ENCODE data around the gene IL1RL1.

Gene IL1RL1

DNA sequence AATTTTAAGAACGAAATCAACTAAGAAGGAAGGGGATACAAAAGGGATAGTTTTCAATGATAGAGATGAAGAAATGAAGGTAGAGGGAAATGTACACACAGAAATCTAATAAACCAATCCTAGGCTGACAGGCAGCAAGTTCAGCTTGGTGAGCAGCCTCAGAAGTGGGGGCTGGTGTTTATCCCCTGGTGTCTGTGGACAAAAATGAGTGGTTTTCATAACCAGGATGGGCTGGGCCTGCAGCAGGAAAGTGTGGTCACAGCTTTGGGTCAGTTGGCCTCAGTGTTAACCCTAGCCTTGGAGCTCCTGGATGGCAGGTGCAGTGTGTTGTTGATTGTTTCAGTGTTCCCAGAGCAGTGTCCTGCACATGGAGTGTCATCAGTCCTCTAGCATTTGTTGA is 58.5 kb downstream of the IL1RL1 start:
- no peak overlapping the region for H3K4me3 ChIP-seq (ENCODE audit: control insufficient read depth, low read depth, low read length)
- no peak for DNase-seq (ENCODE audit: low read depth)
- no peak for TF ChIP-seq CTCF (IDR thresholded peaks at IDR 0.05; ENCODE audit: control insufficient read depth, insufficient read depth, low read depth, low read length, missing control alignments)

DNA sequence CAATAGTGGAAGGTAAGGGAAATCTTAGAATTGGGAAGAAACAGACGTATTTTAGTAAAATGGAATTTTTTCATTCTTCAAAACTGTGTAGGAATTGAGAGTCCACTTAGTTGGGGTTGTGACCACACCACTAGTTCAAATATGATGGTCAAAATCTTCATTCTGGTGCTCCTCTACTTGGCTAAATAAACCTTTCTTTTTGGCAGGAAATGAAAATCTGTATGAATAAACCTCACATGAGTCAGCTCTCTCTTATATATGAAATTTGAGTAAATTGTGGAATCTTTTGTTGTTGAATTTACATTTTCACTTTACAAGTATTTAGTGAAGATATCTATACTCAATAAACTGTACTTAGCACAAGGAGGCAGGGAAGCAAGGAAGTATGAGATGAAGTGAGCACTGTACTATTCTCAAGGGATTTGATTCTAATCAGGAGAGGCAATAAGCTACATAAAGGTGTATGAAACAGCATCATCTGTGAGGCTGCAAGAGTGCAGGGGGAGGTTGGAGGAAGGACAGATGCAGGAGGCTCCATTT is 64.8 kb downstream of the IL1RL1 start:
- TF ChIP-seq CTCF (IDR thresholded peaks at IDR 0.05; ENCODE audit: control insufficient read depth, insufficient read depth, low read depth, low read length, missing control alignments), result no peak
- no peak overlapping the region for H3K4me3 ChIP-seq (ENCODE audit: control insufficient read depth, low read depth, low read length)
- DNase-seq (ENCODE audit: low read depth), result no peak

DNA sequence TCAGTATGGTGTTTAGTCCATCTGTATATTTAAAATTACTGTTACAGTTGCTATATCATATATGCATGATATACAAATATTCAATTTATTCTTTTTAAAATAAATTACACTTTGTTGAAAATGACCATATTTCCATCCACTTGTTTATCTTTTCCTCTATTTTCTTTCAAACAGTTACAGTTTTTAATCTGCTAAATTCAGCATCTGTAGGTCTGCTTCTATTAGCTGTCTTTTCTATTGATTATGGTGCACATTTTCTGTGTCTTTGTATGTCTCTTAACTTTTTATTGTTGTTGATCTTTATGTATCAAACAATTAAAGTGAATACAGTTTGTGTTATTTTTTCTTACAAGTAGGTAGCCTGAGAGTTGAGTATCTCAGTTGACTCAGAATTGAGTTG is 72.4 kb downstream of the IL1RL1 start:
- DNase-seq (ENCODE audit: low read depth), result no peak
- no peak overlapping the region for H3K4me3 ChIP-seq (ENCODE audit: control insufficient read depth, low read depth, low read length)
- no peak for TF ChIP-seq CTCF (IDR thresholded peaks at IDR 0.05; ENCODE audit: control insufficient read depth, insufficient read depth, low read depth, low read length, missing control alignments)

DNA sequence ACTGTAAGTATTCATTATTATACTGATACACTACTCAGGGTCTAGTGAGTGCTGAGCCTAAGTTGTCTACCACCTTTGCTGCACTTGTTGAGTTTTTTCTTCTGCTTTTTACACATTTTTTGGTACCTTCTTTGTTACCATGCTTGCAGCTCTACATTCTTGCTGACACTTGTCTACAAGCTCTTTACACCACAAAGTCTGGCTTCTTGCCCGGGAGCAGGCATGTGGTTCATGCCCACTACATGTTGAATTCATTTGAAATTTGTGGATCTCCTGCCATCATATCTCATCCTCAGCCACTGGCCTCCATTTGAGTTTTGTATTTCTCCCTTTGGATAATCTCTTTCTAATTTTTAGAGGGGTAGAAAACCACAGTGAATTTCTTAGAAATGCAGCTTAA is 74.2 kb downstream of the IL1RL1 start:
- DNase-seq (ENCODE audit: low read depth), result no peak
- H3K4me3 ChIP-seq (ENCODE audit: control insufficient read depth, low read depth, low read length), result no peak overlapping the region
- no peak for TF ChIP-seq CTCF (IDR thresholded peaks at IDR 0.05; ENCODE audit: control insufficient read depth, insufficient read depth, low read depth, low read length, missing control alignments)

DNA sequence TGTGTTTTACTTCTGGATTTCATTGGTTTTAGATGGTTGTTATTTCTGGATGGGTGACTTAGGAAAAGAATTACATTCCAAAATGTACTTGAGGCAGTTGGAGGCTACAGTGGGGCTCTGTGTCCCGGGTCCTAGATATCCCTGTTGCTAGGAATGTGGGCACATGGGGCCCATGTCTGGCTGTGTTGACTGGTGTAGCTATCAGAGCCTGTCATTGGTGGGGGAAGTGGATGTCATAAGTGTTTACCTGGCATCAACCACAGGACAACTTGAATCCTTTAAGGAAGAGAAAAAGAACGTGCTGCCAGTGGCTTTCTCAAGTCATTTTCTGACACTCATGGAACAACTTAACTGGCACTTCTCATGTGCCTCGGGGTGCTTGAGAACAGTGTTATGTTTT is 74.6 kb downstream of the IL1RL1 start:
- no peak for DNase-seq (ENCODE audit: low read depth)
- no peak overlapping the region for H3K4me3 ChIP-seq (ENCODE audit: control insufficient read depth, low read depth, low read length)
- no peak for TF ChIP-seq CTCF (IDR thresholded peaks at IDR 0.05; ENCODE audit: control insufficient read depth, insufficient read depth, low read depth, low read length, missing control alignments)

- no peak for TF ChIP-seq CTCF (IDR thresholded peaks at IDR 0.05; ENCODE audit: control insufficient read depth, insufficient read depth, low read depth, low read length, missing control alignments)
- DNase-seq (ENCODE audit: low read depth), result no peak
- H3K4me3 ChIP-seq (ENCODE audit: control insufficient read depth, low read depth, low read length), result no peak overlapping the region
Observed at GRCh38 chr2:102386867-102387541, 75.6 kb downstream of the IL1RL1 start.
